SK-N-SH (cell line): ENCODE measurements around the gene AGAP1.

Experiments used
- CHD2 ChIP-seq: fragments of 150-350 bp; IDR thresholded peaks from 2 replicates; pipeline ENCODE4 v1.6.1; 2018; ENCODE audit warnings: low read length; ENCODE audit not compliant: partially characterized antibody
- EP300 ChIP-seq, 2 experiments: IDR thresholded peaks; 2 replicates each; pipeline versions ENCODE4 v1.4.0 to v1.6.1; 2012; ENCODE audit warnings: borderline replicate concordance in 1 of 2, low read depth in 1 of 2, low read length in 1 of 2
- FOXJ3 ChIP-seq: sonication (generic); formaldehyde crosslinking; IDR thresholded peaks from 2 replicates; pipeline ENCODE4 v1.5.1; 2020; ENCODE audit warnings: mild to moderate bottlenecking, missing genetic modification reagents
- JUND ChIP-seq: IDR thresholded peaks from 2 replicates; pipeline ENCODE4 v1.4.0; 2012
- NFIC ChIP-seq: IDR thresholded peaks from 2 replicates; pipeline ENCODE4 v1.4.0; 2012; ENCODE audit warnings: borderline replicate concordance
- POLR2AphosphoS5 ChIP-seq: IDR thresholded peaks from 2 replicates; pipeline ENCODE4 v1.6.1; 2012; ENCODE audit warnings: low read depth, low read length
- RAD21 ChIP-seq: IDR thresholded peaks from 2 replicates; pipeline ENCODE4 v1.6.1; 2012; ENCODE audit warnings: mild to moderate bottlenecking, low read length
- TAF1 ChIP-seq: IDR thresholded peaks from 2 replicates; pipeline ENCODE4 v1.6.1; 2012; ENCODE audit warnings: low read depth, mild to moderate bottlenecking, low read length, moderate library complexity, borderline replicate concordance
- TEAD4 ChIP-seq: IDR thresholded peaks from 2 replicates; pipeline ENCODE4 v1.4.0; 2012; ENCODE audit warnings: mild to moderate bottlenecking, borderline replicate concordance; ENCODE audit not compliant: insufficient read depth
- TF ChIP-seq, protein P1 (sequence below): fragments of 200-600 bp; sonication (generic); IDR thresholded peaks from 2 replicates; pipeline ENCODE4 v1.6.1; 2017; ENCODE audit warnings: antibody characterized with exemption, mild to moderate bottlenecking, moderate library complexity
- TF ChIP-seq, protein P2 (sequence below): IDR thresholded peaks from 2 replicates; pipeline ENCODE4 v1.4.0; 2012; ENCODE audit warnings: low read depth, borderline replicate concordance
- TF ChIP-seq, protein P3 (sequence below): IDR thresholded peaks from 2 replicates; pipeline ENCODE4; 2012
- TF ChIP-seq, protein P4 (sequence below): IDR thresholded peaks from 2 replicates; pipeline ENCODE4 v1.4.0; 2012; ENCODE audit warnings: low read depth, borderline replicate concordance
- TF ChIP-seq, protein P5 (sequence below): fragments of 150-350 bp; IDR thresholded peaks from 2 replicates; pipeline ENCODE4 v1.6.1; 2017; ENCODE audit warnings: antibody characterized with exemption, low read length, low read depth, borderline replicate concordance

DNA sequence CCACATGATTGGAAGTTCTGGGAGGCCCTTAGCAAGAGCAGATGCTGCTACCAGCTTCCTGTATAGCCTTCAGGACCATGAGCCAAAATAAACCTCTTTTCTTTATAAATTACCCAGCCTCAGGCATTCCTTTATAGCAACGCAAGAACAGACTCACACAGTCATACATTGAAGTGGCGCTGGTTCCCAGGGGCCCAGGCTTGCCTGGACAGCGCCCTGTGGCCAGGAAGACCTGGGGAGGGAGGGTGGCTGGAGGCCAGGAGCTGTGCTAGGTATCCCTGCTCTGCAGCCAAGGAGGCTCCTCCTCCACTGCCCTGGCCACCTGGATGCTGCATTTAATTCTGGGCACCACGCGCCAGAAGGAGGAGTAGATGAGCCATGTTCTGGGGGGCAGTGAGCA, 98.1 kb downstream of the AGAP1 start:
- no peak for TF ChIP-seq POLR2AphosphoS5
- TF ChIP-seq, protein P1, sequence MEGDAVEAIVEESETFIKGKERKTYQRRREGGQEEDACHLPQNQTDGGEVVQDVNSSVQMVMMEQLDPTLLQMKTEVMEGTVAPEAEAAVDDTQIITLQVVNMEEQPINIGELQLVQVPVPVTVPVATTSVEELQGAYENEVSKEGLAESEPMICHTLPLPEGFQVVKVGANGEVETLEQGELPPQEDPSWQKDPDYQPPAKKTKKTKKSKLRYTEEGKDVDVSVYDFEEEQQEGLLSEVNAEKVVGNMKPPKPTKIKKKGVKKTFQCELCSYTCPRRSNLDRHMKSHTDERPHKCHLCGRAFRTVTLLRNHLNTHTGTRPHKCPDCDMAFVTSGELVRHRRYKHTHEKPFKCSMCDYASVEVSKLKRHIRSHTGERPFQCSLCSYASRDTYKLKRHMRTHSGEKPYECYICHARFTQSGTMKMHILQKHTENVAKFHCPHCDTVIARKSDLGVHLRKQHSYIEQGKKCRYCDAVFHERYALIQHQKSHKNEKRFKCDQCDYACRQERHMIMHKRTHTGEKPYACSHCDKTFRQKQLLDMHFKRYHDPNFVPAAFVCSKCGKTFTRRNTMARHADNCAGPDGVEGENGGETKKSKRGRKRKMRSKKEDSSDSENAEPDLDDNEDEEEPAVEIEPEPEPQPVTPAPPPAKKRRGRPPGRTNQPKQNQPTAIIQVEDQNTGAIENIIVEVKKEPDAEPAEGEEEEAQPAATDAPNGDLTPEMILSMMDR: no peak
- TF ChIP-seq NFIC: no peak
- TF ChIP-seq RAD21: no peak
- TF ChIP-seq, protein P2, sequence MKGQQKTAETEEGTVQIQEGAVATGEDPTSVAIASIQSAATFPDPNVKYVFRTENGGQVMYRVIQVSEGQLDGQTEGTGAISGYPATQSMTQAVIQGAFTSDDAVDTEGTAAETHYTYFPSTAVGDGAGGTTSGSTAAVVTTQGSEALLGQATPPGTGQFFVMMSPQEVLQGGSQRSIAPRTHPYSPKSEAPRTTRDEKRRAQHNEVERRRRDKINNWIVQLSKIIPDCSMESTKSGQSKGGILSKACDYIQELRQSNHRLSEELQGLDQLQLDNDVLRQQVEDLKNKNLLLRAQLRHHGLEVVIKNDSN: no peak
- no peak for TF ChIP-seq JUND
- TF ChIP-seq, protein P3, sequence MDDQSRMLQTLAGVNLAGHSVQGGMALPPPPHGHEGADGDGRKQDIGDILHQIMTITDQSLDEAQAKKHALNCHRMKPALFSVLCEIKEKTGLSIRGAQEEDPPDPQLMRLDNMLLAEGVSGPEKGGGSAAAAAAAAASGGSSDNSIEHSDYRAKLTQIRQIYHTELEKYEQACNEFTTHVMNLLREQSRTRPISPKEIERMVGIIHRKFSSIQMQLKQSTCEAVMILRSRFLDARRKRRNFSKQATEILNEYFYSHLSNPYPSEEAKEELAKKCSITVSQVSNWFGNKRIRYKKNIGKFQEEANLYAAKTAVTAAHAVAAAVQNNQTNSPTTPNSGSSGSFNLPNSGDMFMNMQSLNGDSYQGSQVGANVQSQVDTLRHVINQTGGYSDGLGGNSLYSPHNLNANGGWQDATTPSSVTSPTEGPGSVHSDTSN: no peak
- TF ChIP-seq CHD2: no peak
- TF ChIP-seq, protein P4, sequence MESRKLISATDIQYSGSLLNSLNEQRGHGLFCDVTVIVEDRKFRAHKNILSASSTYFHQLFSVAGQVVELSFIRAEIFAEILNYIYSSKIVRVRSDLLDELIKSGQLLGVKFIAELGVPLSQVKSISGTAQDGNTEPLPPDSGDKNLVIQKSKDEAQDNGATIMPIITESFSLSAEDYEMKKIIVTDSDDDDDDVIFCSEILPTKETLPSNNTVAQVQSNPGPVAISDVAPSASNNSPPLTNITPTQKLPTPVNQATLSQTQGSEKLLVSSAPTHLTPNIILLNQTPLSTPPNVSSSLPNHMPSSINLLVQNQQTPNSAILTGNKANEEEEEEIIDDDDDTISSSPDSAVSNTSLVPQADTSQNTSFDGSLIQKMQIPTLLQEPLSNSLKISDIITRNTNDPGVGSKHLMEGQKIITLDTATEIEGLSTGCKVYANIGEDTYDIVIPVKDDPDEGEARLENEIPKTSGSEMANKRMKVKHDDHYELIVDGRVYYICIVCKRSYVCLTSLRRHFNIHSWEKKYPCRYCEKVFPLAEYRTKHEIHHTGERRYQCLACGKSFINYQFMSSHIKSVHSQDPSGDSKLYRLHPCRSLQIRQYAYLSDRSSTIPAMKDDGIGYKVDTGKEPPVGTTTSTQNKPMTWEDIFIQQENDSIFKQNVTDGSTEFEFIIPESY: no peak
- TF ChIP-seq TEAD4: no peak
- TF ChIP-seq EP300 (IDR thresholded peaks at IDR 0.05; ENCODE audit: borderline replicate concordance in 1 of 2, low read depth in 1 of 2, low read length in 1 of 2): no peak
- TF ChIP-seq TAF1: no peak
- no peak for TF ChIP-seq FOXJ3 (CRISPR knock-in tag)
- TF ChIP-seq, protein P5, sequence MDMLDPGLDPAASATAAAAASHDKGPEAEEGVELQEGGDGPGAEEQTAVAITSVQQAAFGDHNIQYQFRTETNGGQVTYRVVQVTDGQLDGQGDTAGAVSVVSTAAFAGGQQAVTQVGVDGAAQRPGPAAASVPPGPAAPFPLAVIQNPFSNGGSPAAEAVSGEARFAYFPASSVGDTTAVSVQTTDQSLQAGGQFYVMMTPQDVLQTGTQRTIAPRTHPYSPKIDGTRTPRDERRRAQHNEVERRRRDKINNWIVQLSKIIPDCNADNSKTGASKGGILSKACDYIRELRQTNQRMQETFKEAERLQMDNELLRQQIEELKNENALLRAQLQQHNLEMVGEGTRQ: no peak
